HCEC 1CT (cell line): ENCODE measurements around the gene CSTF3.
A peak's percentile ranks its signal among the peaks of the same experiment; 100 is the strongest.
"Not testable (repeated sequence)": the region's sequence is repeated elsewhere in the genome, so short reads cannot be mapped to it uniquely, and the experiment has no call there.

ENCODE experiments used
- DNase-seq: peaks from one replicate; pipeline ENCODE4 v3.0.0-alpha.2; 2017

CSTF3 gene

DNA sequence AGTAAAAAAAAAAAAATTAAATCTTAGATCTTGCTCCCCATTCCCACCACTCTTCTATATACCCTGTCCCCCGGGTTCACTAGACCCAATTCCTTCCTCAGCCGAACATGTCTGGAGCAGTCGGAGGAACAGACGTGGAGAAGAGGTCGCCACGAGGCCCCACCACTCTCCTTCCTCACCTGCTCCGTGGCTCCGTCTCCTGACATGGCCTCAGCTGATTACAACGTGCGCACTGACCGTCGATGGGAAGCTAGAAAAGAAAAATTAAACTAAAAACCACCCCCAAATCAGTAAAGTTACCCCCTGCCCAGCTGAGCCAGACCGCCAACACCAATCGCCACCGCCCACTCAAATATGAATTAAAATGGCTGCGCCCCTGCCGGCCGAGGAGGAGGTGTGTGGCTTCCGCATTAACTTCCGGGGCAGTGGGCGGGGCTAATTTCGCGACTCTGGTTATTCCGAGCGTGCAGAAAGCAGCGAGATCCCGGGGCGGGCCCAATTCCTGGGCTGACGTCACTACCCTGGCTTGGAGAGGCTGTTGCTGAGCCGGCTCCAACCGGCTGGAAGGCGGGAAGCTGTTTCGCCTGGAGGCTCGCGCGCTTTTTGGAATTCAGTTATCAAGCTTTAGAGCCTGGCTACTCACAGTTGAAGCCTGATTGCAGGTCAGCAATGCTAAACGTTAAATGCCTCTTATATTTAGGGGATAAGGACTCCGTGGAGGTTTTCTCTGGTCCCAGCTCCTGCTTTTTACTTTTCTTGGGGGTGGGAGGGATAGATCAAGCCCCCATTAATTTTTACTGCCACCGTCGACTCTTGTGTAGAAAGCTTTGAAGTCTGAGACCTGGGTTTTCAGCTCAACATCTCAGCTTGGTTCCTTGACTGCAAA, at the start of gene CSTF3:
TSS of gene CSTF3 (minus strand) at position 361 of the 886 bp plus-strand sequence. CDS start at position 206, 155 bp downstream.
- peak; percentile 98 for DNase-seq

DNA sequence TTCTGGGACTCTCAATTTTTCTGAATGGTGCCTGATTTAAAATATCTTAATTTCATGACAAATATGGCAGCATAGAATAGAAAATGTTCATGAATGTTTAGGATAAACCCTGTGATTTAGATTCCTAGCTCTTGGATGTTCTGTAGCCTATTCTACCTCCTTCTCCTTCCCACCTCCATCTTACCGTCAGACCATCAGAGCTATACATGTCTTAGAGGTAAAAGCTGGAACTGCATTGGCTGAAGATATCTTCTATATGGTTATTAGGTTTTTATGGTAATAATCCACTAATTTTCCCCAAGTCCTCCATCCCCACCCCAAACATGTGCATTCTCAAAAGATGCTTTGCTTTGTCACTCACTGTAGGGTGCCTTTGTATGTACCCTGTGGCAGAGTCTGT, 46.9 kb upstream of the CSTF3 start:
- DNase-seq, result no peak

DNA sequence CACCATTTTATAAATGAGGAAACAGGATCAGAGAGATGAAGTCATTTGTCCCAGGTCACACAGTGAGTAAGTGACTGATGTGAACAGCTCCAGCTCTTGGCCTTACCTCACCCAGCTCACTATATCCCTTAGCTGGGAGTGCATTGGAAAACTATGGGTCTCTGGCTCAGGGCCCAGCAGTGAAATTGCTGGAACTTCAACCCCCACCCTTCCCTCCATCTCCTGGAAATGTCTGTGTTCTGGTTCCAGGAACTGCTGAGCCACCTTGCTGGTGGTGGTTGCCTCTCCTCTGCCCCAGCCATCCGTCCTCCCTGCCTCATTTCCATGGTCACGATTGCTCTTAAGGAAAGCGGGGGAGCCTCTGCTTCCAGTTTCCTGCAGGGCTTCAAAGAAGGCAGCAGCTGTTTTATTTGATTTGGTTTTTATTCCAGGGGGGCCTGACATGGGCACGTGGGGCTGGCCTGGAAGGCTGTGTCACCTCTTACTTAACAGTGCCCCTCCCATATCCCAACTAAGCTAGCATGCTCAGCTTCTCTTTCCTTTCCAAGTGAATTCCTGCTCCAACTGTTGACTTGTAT, 46.2 kb upstream of the CSTF3 start:
- no peak for DNase-seq

DNA sequence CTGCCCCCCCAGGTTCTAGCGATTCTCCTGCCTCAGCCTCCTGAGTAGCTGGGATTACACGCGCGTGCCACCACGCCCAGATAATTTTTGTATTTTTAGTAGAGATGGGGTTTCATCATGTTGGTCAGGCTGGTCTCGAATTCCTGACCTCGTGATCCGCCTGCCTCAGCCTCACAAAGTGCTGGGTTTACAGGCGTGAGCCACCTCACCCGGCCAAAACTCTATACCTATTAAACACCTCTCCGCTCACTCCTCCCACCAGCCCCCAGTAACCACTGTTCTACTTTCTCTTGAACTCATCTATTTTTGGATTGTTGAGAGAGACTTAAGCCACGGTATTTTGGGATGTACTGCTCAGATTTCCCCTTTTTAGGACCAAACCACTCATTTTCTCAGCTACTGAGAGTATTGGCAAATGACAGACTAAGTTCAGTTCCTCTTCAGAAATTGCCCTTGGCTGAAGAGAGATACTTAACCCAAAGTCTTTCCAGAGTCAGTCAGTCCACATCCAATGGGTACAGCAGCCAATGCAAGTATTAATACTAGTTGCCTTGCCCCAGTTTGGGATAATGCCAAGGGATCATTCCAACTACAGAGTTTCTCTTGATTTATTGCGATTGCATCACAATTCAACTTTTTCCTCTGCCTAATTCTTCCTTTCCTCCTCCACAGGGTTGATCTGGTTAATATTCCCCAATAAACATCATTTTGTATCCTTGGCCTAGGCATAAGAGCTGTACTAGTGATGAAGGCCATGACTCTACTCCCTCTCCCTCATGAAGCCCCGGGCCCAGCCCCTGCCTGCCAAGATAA, 36.8 kb upstream of the CSTF3 start:
- DNase-seq, result no peak

DNA sequence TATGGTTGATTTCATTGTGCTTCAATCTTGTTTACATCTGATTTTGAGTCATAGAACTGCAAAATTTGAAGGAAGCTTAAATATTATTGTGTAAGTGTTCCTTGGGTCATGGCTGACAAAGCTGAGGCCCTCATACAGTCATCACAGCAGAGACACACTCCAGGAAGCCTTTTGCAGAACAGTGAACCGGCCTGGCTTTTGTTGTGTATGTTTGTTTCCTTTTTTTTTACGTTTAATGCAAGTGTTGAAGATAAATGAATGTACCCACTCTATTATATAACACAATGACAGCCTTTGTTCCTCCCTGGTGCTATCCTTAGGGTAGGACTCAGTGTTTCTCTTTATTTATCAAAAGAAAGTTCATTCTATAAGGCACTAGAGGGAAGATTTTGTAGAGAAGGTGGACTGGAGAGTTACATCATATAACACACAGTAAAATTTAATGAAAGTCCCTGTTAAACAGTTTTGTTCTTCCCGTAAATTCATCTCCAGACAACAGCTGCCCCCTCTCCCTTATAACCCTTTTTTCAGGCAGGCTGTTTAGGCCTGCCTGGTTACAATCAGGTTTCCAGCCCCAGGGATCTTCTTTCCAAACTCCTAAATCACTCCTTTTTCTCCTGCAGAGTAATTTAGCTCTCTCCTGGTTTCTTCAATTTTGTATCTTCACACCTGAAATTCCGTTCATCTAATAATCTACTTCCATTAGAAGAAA, 34.3 kb upstream of the CSTF3 start:
- DNase-seq, result peak; percentile 52

GRCh38 chr11:33194455-33194854, 33.2 kb upstream of the CSTF3 start:
- DNase-seq, result no peak

DNA sequence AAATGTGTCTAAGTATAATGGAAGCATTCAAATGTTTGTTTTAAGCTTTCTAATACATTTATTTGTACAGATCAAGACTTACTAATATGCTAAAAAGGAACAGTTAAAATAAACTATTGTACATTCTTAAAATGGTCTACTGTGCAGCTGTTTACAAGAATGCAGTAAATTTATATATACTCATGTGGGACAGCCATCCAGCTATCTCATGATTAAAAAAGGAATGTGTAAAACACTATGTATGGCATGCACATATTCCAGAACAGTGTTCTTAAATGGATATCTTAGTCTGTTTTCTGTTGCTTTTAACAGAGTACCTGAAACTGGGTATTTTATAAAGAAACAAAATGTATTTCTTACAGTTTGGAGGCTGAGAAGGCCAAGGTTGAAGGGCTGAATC, 30.2 kb upstream of the CSTF3 start:
- no peak for DNase-seq

GRCh38 chr11:33187998-33188722, 26.9 kb upstream of the CSTF3 start:
- DNase-seq, result no peak

DNA sequence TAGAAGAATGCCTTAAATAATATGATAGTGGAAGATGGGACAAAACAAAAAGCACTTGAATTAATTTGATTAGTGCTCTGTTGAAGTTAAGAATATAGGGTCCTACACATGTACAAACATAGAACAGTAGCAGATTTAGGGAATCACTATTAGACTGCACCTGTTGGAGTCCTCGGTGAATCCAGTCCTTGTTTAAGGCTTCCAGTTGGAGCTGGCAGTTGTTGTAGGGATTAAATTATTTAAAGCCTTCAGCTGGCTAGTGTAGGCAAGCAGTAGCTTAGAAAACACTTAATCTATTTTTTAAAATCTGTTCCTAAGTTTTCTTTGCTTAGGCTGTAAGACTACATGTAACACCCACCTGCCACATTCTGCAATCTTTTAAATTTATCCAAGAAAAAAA, 24.5 kb upstream of the CSTF3 start:
- DNase-seq, result no peak

DNA sequence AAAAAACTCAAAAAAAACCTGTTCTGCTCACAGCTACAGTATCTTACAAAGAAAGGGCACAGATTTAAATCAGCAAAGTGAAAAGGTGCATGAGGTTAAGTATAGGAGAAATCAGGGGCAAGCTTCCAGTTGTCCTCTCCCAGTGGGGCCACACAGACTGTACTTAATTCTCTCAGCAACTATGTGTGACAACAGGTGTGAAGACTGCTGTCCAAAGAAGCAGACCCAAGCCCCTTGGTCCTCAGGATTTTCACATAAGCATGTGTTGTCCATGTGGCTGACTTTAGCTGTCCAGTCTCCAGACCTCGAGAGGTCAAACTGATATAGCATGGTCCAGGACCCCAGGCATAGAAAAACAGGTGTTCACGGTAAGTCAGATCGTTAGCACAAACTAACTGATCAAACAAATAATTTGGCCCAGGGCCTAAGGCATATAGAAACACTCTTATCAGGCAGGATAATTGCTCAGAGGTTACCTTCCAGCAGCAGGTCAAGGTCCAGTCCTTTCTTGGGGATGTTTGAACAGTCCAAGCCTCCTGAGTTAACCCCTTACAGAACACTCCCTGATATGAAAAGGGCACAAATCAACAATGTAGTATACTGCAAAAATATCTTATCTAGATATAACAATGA, 21.1 kb upstream of the CSTF3 start:
- DNase-seq, result no peak

- no peak for DNase-seq
Observed at GRCh38 chr11:33179348-33179803, 18.1 kb upstream of the CSTF3 start.

- DNase-seq, result no peak
Observed at GRCh38 chr11:33178443-33179180, 17.3 kb upstream of the CSTF3 start.

DNA sequence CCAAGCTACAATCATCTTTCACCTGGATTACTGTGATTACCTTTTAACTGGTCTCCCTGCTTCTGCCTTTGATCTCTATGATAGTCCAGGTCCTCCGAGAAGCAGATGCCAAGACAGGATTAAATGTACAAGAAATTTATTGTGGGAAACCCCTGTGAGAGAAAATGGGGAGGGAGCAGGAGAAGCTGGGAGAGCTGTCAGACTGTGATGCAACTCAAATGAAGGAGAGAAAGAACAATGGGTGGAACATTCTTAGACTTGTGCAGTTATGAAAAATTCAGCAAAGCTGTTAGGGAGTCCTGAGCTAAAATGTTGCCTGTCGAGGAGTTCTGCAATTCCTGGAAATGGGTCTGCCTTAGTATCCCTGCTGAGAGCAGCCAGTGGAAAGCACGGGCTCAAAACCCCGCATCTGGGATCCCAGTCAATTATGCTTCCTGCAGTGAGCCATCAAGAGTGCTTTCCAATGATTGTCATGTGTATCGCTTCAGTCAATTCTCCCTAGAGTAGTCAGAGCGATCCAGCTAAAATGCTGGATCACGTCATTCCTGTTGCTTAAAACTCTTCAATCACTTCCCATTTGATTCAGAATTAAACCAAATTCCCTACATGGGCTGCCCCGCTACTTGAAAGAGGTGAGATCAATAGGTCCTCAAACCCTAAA, 16.5 kb upstream of the CSTF3 start:
- DNase-seq, result no peak

GRCh38 chr11:33176760-33177159, 15.5 kb upstream of the CSTF3 start:
- DNase-seq, result not testable (repeated sequence)

- no peak for DNase-seq
Observed at GRCh38 chr11:33172996-33173395, 11.7 kb upstream of the CSTF3 start.

DNA sequence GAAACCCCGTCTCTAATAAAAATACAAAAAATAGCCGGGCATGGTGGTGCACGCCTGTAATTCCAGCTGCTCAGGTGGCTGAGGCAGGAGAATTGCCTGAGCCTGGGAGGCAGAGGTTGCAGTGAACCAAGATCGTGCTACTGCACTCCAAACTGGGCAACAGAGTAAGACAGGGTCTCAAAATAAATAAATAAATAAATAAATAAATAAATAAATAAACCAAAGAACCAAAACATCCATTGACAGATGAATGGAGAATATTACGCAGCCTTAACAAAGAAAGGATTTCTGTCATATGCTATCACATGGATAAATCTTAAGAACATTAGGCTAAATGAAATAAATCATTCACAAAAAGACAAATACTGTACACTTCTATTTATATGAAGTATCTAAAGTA, 11.1 kb upstream of the CSTF3 start:
- DNase-seq, result no peak

DNA sequence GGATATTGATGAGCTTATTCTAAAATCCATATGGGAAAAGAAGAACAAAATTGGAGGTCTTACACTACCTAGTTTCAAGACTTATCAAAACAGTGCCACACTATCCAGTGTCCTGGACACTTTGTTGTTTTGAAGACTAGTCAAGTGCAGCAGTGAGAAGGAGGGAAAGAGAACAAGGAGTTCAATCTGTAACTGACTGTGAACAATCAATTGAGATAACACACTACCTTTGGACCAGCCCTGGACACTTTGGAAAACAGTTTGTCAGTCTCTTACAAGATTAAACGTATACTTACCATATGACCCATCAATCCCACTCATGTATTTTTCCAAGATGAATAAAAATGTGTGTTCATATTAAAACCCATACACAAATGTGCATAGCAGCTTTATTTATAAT, 10.0 kb upstream of the CSTF3 start:
- no peak for DNase-seq

DNA sequence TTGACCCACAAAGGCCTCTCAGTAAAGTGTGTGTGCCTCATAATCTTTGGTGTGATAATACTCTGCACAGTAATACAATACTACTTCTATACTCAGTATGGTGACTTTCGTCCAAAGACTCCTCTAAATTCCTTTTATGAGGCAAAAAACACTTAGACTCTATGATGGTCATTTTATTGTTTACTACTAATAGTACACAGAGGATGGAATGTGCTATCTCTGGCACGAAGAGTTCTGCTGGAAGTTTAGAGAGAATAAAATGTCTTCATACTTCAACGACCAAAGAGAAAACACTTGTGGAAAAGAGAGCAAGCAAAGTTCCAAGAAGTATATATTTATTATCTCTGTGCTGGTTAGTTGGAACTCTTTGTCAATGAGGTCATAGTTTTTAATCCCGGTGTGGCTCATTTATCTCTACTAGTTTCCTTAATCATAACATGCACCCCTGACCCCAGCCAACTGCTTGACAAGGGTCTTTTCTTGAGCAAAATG, 7.5 kb upstream of the CSTF3 start:
- peak; percentile 7 for DNase-seq

- DNase-seq, result no peak
Observed at GRCh38 chr11:33162831-33163230, 1.6 kb upstream of the CSTF3 start.

- DNase-seq, result no peak
Observed at GRCh38 chr11:33160587-33160986, 693 bp downstream of the CSTF3 start.
